Thyroid gland (tissue), 4 donors: ENCODE results near the gene UHMK1.

Source experiments
- POLR2A ChIP-seq, 2 donors: fragments of 450-650 bp; IDR thresholded peaks; one replicate each; pipeline ENCODE4 v1.6.1; 2017; ENCODE audit warnings: antibody characterized with exemption in 2 of 2, mild to moderate bottlenecking in 2 of 2, moderate library complexity in 1 of 2
- TF ChIP-seq, protein P1 (sequence below), 6 experiments: fragments of 200-600 bp in 3 of 6; fragments of 450-650 bp in 3 of 6; sonication (generic) in 3 of 6; IDR thresholded peaks; one replicate each; pipeline ENCODE4 v1.5.1; 2016 to 2019; ENCODE audit warnings: antibody characterized with exemption in 6 of 6, mild to moderate bottlenecking in 2 of 6, inconsistent platforms in 1 of 6, moderate library complexity in 1 of 6

DNA sequence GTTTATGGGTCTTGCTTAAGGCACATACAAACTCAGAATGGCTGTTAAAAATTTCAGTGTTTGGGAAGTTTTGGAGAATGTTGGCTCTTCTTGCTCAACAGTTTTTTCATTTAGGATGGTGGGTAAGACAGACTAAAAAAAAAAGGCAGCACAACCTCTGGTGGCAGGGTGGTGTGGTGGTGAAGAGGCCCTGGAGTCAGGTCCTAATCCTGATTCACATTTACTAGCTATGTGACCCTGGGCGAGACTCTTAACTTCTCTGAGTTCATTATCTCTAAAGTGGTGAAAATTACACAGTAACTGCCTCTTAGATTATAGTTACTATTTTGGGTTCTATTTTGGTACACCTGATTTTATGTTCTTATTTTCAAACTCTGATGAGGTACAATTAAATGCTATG lies 75.5 kb downstream of the UHMK1 start:
- TF ChIP-seq, protein P1, sequence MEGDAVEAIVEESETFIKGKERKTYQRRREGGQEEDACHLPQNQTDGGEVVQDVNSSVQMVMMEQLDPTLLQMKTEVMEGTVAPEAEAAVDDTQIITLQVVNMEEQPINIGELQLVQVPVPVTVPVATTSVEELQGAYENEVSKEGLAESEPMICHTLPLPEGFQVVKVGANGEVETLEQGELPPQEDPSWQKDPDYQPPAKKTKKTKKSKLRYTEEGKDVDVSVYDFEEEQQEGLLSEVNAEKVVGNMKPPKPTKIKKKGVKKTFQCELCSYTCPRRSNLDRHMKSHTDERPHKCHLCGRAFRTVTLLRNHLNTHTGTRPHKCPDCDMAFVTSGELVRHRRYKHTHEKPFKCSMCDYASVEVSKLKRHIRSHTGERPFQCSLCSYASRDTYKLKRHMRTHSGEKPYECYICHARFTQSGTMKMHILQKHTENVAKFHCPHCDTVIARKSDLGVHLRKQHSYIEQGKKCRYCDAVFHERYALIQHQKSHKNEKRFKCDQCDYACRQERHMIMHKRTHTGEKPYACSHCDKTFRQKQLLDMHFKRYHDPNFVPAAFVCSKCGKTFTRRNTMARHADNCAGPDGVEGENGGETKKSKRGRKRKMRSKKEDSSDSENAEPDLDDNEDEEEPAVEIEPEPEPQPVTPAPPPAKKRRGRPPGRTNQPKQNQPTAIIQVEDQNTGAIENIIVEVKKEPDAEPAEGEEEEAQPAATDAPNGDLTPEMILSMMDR (IDR thresholded peaks at IDR 0.05) = no peak
- TF ChIP-seq POLR2A (IDR thresholded peaks at IDR 0.05) = no peak
